ENCODE measurements around the gene NUPR2.

- no peak for TF ChIP-seq CTCF (IDR thresholded peaks at IDR 0.05; ENCODE audit: insufficient read depth, low read length, poor library complexity, severe bottlenecking)
- no peak for TF ChIP-seq EZH2phosphoT487 (conservative IDR thresholded peaks at IDR 0.05; ENCODE audit: low read length)
These were observed 32.9 kb downstream of the NUPR2 start for GRCh38 chr7:56083150-56083785.

All from SU-DHL-6 (cell line).